GM10847 (cell line): ENCODE measurements around the gene SPTBN4.

ENCODE experiments used
- POLR2A ChIP-seq: IDR thresholded peaks from 2 replicates; pipeline ENCODE4 v1.6.1; 2011; ENCODE audit not compliant: insufficient read length; ENCODE audit errors: extremely low read depth

SPTBN4 gene

DNA sequence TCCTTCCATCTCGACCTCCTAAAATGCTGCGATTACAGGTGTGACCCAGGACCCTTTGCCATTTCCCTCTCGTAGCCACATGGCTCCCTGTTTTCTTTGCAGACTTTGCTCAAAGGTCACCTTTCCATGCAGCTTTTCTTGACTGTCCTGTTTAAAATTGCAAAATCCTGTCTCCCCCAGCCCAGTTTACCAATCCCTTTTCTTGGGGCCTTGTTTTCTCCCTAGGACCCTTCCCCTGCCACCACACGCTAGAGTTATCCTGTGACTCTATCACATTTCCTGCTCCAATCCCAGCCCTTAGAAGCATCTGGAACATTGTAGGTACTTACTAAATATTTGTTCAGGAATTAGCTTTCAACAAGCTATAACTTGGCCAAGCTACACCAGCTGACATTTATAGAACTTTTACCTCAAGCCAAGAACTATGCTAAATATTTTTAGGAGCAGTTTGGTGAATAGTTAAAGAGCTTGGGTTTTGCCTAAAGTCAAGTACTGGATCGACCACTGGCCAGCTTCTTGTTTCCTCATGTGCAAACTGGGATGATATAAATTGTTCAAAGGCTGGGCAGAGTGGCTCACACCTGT lies 13.6 kb upstream of the SPTBN4 start:
- TF ChIP-seq POLR2A: no peak

DNA sequence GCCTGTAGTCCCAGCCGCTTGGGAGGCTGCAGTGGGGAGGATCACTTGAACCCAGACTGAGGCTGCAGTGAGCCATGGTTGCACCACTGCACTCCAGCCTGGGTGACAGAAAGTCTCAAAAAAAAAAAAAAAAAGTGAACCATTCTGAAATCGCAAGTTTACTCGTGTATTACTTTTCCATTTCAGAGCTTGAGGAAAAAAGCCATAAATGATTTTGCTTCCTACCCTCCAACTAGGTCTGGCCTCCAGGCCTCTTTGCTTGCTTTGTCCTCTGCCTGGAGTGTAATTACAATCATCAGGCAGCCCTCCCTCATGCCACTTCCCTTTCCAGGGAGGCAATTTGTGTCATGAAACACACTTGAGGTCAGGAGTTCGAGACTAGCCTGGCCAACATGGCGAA lies 9.8 kb upstream of the SPTBN4 start:
- no peak for TF ChIP-seq POLR2A

DNA sequence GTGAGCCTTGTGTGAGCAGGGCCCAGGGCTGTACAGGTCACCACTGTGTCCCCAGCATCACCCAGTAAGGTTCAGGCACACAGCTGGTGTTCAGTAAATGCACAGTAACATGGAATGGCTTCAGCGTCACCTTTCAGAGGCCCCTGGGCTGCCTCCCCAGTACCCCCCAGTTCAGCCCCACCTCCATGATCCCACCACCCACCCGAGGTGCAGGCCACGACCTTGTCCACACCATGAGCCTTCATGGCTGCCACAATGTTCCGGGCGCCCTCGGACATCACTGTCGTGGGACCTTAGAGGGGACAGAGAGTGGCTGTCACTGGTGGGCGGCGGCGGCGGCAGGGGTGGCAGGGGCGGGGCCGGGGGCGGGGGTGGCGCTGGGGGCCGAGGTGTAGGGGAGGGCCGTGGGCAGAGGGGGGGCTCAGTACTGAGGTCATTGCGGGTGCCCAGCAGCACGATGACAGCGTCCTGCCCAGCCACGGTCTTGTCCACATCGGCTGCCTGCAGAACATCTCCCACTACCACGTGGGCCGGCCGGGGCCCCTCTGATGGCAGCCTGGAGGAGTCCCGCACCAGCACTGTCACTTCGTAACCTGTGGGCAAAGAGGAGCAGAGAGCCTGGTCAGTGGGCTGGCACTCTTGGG lies 8.7 kb upstream of the SPTBN4 start:
- no peak for TF ChIP-seq POLR2A

DNA sequence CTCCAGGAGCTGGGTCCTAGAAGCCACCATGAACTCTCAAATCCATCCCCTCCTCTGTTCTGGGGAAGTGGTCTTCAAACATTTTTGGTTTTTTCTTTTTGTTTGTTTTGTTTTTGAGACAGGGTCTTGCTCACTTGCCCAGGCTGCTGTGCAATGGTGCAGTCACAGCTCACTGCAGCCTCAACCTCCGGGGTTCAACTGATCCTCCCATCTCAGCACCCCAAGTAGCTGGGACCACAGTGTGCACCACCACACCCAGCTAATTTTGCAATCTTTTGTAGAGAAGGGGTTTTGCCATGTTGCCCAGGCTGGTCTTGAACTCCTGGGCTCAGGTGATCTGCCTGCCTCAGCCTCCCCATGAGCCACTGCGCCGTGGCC lies 8.2 kb upstream of the SPTBN4 start:
- TF ChIP-seq POLR2A: no peak

DNA sequence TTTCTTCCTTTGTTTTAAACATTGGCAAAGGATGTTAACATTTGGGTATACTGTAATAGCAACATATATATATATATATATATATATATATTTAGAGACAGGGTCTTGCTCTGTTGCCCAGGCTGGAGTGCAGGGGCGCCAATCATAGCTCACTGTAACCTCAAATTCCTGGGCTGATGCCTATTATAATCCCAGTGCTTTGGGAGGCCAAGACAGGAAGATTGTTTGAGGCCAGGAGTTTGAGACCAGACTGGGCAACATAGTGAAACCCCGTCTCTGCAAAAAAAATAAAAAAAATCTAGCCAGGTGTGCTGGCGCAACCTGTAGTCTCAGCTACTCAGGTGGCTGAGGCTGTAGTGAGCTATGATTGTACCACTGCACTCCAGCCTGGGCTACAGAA lies 6.6 kb upstream of the SPTBN4 start:
- TF ChIP-seq POLR2A: no peak

DNA sequence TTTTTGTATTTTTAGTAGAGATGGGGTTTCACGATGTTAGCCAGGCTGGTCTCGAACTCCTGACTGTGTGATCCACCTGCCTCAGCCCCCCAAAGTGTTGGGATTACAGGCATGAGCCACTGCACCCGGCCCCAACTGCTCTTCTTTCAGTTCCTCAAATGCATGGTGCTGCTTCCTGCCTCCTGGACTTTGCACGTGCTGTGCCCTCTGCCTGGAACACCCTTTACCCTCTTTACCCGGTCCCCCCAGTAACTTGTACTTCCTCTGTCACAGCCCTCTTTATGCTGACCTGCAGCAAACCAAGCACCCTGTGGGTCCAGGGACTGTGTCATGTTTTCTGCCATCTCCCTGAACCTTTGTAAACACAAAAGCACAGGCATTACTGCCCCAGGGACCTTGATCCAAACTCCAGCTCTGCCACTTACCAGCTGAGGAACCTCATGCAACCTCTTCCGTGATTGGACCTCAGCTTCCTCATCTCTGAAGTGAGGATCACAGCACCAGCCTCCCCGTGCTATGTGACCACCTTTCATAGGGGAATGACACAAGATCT lies 5.1 kb upstream of the SPTBN4 start:
- TF ChIP-seq POLR2A: no peak

DNA sequence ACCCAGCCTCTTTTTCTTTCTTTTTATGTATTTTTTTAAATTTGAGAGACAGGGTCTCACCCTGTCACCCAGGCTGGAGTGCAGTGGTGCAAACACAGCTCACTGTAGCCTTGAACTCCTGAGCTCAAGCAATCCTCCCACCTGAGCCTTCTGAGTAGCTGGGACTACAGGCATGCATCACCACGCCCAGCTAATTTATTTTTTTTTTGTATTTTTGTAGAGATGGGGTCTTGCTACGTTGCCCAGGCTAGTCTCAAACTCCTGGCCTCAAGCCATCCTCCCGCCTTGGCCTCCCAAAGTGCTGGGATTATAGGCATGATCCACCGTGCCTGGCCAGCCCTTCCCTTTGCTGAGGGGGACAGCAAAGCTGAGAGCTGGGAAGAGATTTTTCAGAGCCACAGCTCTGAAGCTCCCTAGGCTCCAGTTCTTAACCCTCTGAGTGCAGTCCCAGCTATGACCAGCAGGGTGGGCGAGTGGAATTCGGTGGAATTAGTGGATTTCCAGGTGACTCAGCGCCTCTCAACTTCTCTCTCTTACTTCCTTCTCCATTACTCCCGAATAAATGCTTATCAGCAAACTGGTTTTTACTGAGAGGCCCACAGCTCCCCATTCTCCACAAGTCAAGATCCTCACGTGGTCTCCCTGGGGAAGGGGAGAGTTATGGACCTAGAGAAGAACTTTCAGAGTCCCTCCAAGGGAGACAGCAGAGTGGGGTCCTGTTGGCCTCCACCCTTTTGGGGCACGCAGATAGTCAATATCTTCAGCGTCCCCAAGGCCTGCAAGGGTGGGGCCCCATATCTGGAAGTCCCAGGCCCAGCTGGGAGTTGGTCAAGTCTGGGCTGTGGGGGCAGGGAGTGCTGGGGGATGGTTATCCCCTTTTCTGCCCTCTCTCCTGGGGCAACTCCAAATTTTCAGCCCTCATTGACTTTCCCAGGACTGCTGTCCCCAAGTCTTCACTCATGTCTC lies 2.5 kb upstream of the SPTBN4 start:
- no peak for TF ChIP-seq POLR2A

DNA sequence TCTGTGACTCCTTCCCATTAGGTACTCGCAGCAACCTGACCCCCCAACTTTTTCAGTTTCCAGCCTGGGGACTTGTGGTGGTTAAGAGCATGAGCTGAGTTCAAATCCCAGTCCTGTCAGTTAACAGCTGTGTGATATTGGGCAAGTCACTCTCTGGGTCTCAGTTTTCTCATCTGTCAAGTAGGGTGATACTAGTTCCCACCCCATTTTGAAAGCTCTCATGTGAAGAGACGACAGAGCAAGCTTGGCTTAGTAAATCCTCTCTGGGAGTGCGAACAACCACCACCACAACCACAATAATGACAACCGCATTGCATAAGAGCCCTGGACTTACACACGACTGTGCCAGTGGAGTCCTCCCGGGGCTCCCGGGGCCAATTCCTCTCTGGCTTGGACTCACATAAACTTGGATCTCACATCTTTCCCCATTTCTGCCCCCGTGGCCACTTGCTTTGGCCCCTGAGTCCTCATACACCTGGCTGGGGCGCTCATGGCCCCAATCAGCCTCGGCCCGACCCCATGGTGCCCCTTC lies 1.7 kb upstream of the SPTBN4 start:
- no peak for TF ChIP-seq POLR2A

DNA sequence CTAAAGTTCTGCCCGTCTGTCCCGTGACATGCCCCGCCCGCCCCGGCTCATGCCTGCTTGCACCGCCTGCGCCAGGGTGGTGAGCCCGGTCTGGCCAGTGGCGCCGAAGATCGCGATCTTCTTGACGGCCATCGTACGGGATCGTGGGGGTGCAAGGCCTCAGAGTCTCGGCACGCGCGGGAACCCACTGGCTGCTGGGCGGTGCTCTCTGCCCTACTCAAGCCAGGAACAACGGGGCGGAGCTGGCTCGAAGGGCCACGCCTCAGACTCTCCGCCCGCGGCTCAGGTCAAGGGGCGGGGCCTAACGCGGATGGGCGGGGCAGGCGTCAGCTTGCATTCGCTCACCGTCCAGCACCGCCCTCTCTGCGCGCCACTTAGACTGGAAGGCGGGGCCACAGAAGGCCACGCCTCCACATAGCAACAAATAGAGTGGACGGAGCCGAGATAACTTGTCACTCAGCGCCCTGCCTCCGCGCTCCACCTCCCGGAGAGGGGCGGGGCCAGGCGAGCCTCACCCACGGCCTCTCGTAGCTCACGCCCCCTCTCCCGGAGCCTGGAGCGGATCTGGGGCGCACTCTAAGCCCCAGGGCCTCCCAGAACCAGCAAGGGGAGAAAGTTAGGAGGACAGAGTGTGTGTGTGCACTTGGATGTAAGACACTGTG lies 1.1 kb upstream of the SPTBN4 start, which contains the start of gene BLVRB:
BLVRB (minus strand) TSS at position 189 of the 662 bp plus-strand sequence; CDS start at position 132, 57 bp downstream.
- peak; percentile 50 for TF ChIP-seq POLR2A

DNA sequence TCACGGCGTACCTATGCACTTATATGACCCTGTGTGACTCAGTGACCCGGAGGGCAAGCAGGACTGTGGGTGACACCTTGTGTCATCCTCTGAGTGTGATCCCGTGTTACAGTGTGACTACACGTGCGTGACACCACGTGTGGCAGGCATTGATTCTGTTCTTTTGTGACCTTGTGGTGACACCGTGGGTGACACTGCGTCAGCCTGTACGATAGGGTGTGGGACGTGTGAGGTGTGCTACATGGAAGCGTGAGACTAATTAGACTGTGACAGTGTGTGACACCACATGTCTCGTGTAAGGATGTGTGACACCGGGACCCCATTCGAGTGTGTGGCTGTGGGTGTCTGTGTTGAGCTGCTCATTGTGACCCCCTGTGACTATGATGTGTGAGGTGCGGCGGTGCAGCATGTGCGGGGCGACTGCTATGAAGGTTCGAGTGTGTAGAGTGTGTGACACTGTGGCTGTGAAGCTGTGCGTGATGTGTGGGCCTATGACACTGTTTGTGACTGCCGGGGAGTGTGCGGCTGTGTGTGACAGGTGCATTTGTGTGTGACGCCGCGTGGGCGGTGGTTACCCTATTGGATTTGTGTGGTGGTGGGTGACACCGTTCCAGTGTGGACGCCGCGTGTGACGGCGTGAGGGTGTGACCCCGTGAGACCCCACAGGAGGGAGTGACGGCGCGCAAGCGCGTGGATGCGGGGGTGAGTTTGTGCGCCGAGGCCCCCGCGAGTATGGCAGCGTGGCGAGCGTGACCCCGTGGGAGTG lies 399 bp upstream of the SPTBN4 start:
- TF ChIP-seq POLR2A: no peak

DNA sequence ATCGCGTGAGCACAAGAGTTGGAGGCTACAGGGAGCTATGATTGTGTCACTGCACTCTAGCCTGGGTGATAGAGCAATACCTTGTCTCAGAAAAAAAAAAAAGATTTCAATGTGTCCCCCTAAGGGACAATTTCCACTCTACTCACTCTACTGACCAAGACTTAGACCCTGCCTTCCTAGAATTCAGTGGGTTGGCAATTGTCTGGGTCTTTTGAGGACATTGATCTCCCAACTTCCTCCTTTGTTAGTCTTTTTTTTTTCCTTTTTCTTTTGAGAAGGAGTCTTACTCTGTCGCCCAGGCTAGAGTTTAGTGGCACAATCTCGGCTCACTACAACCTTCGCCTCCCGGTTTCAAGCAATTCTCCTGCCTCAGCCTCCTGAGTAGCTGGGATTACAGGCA lies 2.2 kb downstream of the SPTBN4 start:
- no peak for TF ChIP-seq POLR2A

DNA sequence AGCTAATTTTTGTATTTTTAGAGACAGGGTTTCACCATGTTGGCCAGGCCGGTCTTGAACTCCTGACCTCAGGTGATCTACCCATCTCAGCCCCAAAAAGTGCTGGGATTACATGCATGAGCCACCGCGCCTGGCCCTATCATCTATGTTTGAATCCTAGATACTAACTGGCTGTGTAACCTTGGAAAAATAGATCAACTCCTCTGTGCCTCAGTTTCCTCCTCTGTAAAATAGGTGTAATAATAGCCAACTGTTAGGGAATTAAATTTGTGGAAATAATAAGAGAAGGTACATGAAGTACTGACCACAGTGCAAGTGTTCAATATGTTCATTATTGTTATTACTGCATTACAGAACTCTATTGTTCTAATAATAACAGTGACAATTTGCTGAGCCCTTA lies 4.3 kb downstream of the SPTBN4 start:
- no peak for TF ChIP-seq POLR2A

DNA sequence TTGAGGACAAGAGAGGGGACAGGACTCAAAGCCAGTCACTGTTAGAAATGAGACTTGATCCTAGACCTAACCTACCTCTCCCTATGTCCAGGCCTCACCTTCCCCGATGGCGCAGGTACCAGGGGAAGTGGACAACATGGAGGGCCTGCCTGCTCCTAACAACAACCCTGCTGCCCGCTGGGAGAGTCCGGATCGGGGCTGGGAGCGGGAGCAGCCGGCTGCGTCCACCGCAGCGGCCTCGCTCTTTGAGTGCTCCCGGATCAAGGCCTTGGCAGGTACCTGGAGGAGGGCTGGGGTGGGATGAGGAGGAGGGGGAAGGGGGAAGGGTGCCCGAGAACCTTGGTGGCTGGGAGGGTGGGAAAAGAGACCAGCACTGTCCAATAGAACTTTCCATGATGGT lies 5.7 kb downstream of the SPTBN4 start:
- TF ChIP-seq POLR2A: no peak

DNA sequence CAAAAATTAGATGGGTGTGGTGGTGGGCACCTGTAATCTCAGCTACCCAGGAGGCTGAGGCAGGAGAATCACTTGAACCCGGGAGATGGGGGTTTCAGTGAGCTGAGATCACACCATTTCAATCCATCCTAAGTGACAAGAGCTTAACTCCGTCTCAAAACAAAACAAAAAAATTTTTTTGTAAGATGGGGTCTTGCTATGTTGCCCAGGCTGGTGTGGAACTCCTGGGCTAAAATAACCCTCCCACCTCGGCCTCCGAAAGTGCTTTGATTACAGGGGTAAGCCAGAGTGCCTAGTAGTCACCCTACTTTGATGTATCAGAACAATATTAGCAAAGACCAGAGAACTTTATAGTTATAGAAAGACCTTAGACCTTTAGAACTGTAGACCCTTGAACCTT lies 7.9 kb downstream of the SPTBN4 start:
- no peak for TF ChIP-seq POLR2A

DNA sequence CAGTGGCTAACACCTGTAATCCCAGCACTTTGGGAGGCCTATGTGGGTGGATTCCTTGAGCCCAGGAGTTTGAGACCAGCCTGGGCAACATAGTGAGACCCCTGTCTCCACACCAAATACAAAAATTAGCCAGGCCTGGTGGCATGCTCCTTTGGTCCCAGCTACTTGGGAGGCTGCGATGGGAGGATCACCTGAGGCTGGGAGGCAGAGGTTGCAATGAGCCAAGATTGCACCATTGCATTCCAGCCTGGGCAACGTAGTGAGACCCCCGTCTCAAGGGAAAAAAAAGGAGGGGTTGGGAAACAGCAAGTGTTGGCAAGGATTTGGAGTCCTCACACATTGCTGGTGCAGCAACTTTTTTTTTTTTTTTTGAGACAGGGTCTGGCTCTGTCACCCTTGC lies 19.2 kb downstream of the SPTBN4 start:
- TF ChIP-seq POLR2A: no peak

DNA sequence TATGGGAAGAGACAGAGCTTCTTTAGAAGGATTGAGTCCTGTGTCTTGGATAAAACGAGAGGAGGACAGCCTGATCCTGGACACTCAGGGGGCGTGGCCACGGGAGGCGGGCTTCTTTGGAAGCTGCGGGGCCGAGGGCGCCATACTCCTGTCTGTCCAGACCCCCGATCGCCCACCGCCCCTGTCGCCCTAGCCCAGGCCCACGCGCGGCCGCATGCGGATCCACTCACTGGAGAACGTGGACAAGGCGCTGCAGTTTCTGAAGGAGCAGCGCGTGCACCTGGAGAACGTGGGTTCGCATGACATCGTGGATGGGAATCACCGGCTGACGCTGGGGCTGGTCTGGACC lies 23.1 kb downstream of the SPTBN4 start:
- no peak for TF ChIP-seq POLR2A
